Measurements from ENCODE around the gene GPR143.

GRCh38 chrX:9730078-9730477 lies 35.6 kb downstream of the GPR143 start:
- no peak for TF ChIP-seq POLR2A (IDR thresholded peaks at IDR 0.05)
- TF ChIP-seq, protein P1, sequence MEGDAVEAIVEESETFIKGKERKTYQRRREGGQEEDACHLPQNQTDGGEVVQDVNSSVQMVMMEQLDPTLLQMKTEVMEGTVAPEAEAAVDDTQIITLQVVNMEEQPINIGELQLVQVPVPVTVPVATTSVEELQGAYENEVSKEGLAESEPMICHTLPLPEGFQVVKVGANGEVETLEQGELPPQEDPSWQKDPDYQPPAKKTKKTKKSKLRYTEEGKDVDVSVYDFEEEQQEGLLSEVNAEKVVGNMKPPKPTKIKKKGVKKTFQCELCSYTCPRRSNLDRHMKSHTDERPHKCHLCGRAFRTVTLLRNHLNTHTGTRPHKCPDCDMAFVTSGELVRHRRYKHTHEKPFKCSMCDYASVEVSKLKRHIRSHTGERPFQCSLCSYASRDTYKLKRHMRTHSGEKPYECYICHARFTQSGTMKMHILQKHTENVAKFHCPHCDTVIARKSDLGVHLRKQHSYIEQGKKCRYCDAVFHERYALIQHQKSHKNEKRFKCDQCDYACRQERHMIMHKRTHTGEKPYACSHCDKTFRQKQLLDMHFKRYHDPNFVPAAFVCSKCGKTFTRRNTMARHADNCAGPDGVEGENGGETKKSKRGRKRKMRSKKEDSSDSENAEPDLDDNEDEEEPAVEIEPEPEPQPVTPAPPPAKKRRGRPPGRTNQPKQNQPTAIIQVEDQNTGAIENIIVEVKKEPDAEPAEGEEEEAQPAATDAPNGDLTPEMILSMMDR (IDR thresholded peaks at IDR 0.05): no peak

Data from ovary (tissue), 3 donors.